T-helper 17 cell (primary cell): ENCODE results near the gene SCN4B. TPM values are rescaled to one million over a fixed set of nuclear protein-coding genes. Genes with fewer than 3 reads are reported as not detected.

Source experiments
- ATAC-seq: fragments of 150-1000 bp; cut with Tn5 transposase; 2 replicates; pipeline ENCODE4 v1.10.0; 2021; ENCODE audit warnings: mild to moderate bottlenecking, moderate library complexity
- DNase-seq, 3 donors: peaks; one replicate each; pipeline versions ENCODE4 v3.0.0 to v3.0.0-alpha.2; 2020 to 2021
- H3K9me3 ChIP-seq: one replicate; pipeline ENCODE4 v1.7.0; 2013; ENCODE audit warnings: low read length, mild to moderate bottlenecking; ENCODE audit not compliant: control insufficient read depth, poor library complexity, severe bottlenecking
- H3K27ac Mint-ChIP-seq: one replicate; pipeline ENCODE4 v1.8.0; 2022; ENCODE audit warnings: mild to moderate bottlenecking, moderate library complexity, mixed read lengths
- H3K27me3 Mint-ChIP-seq: one replicate; pipeline ENCODE4 v1.8.0; 2022; ENCODE audit warnings: mixed read lengths
- H3K36me3 Mint-ChIP-seq: one replicate; pipeline ENCODE4 v1.8.0; 2022; ENCODE audit warnings: low read depth, mixed read lengths
- H3K4me1 Mint-ChIP-seq: one replicate; pipeline ENCODE4 v1.8.0; 2022; ENCODE audit warnings: mild to moderate bottlenecking, mixed read lengths
- H3K4me3 Mint-ChIP-seq: one replicate; pipeline ENCODE4 v1.8.0; 2022; ENCODE audit warnings: mild to moderate bottlenecking, moderate library complexity, mixed read lengths
- total RNA-seq, 4 donors: library from RNA in 2 of 4; stranded (reverse) in 2 of 4; gene quantifications; one replicate each; pipeline ENCODE4 v1.2.3 and lab custom pipeline; 2022 to 2026

The SCN4B gene
- total RNA-seq, 2 donors from 2014 or later = not detected

- DNase-seq (no peak), ATAC-seq (no peak)
- no peak overlapping the region for H3K4me3 Mint-ChIP-seq
- H3K9me3 ChIP-seq = no peaks in the 10 kb centered on the region
- H3K27me3 Mint-ChIP-seq = peaks cover 25% of the 10 kb centered on the region
- no peak overlapping the region for H3K27ac Mint-ChIP-seq
- H3K36me3 Mint-ChIP-seq = peaks cover 2% of the 10 kb centered on the region
- peaks cover 5% of the 10 kb centered on the region for H3K4me1 Mint-ChIP-seq
Observed at GRCh38 chr11:118106789-118107335, 45.8 kb downstream of the SCN4B start.

GRCh38 chr11:118105657-118106305 lies 46.8 kb downstream of the SCN4B start:
- Mint-ChIP-seq H3K27me3 (peaks cover 30% of the 10 kb centered on the region), H3K27ac (no peak overlapping the region), H3K36me3 (peaks cover 2% of the 10 kb centered on the region), H3K4me3 (no peak overlapping the region), H3K4me1 (peaks cover 5% of the 10 kb centered on the region)
- DNase-seq = no peak
- no peak for ATAC-seq
- H3K9me3 ChIP-seq = no peaks in the 10 kb centered on the region

- no peaks in the 10 kb centered on the region for H3K9me3 ChIP-seq
Observed at GRCh38 chr11:118104491-118104890, 48.1 kb downstream of the SCN4B start.

GRCh38 chr11:118102721-118103261 lies 49.8 kb downstream of the SCN4B start:
- H3K36me3 Mint-ChIP-seq = peaks cover 2% of the 10 kb centered on the region
- H3K9me3 ChIP-seq = no peaks in the 10 kb centered on the region
- no peak overlapping the region for H3K4me3 Mint-ChIP-seq
- peaks cover 36% of the 10 kb centered on the region for H3K27me3 Mint-ChIP-seq
- DNase-seq = no peak
- H3K4me1 Mint-ChIP-seq = peaks cover 9% of the 10 kb centered on the region
- no peak for ATAC-seq
- H3K27ac Mint-ChIP-seq = no peak overlapping the region

More at GRCh38 chr11:118104491-118104890, 48.1 kb downstream of the SCN4B start:
- H3K27ac Mint-ChIP-seq = no peak overlapping the region
- H3K27me3 Mint-ChIP-seq = peaks cover 27% of the 10 kb centered on the region
- peaks cover 5% of the 10 kb centered on the region for H3K4me1 Mint-ChIP-seq
- no peak overlapping the region for H3K4me3 Mint-ChIP-seq
- DNase-seq = no peak
- H3K36me3 Mint-ChIP-seq = peaks cover 2% of the 10 kb centered on the region
- ATAC-seq = no peak

GRCh38 chr11:118100691-118101232 lies 51.9 kb downstream of the SCN4B start:
- H3K4me1 Mint-ChIP-seq = peaks cover 6% of the 10 kb centered on the region
- DNase-seq = no peak
- no peak for ATAC-seq
- H3K9me3 ChIP-seq = no peaks in the 10 kb centered on the region
- H3K27ac Mint-ChIP-seq = no peak overlapping the region
- H3K36me3 Mint-ChIP-seq = peaks cover 4% of the 10 kb centered on the region
- no peak overlapping the region for H3K4me3 Mint-ChIP-seq
- H3K27me3 Mint-ChIP-seq = peaks cover 48% of the 10 kb centered on the region

GRCh38 chr11:118099838-118100556 lies 52.6 kb downstream of the SCN4B start:
- no peak overlapping the region for H3K27ac Mint-ChIP-seq
- H3K36me3 Mint-ChIP-seq = peaks cover 4% of the 10 kb centered on the region
- no peak overlapping the region for H3K4me3 Mint-ChIP-seq
- H3K4me1 Mint-ChIP-seq = peaks cover 4% of the 10 kb centered on the region
- ATAC-seq = no peak
- no peaks in the 10 kb centered on the region for H3K9me3 ChIP-seq
- DNase-seq = no peak
- peaks cover 55% of the 10 kb centered on the region for H3K27me3 Mint-ChIP-seq

- Mint-ChIP-seq H3K4me3 (no peak overlapping the region), H3K27ac (no peak overlapping the region), H3K27me3 (peaks cover 54% of the 10 kb centered on the region), H3K36me3 (peaks cover 4% of the 10 kb centered on the region), H3K4me1 (peaks cover 4% of the 10 kb centered on the region)
- ATAC-seq (no peak), DNase-seq (no peak)
- no peaks in the 10 kb centered on the region for H3K9me3 ChIP-seq
Observed at GRCh38 chr11:118098996-118099837, 53.4 kb downstream of the SCN4B start.

- no peak for ATAC-seq
- no peaks in the 10 kb centered on the region for H3K9me3 ChIP-seq
- Mint-ChIP-seq H3K4me3 (no peak overlapping the region), H3K4me1 (peaks cover 4% of the 10 kb centered on the region), H3K36me3 (peaks cover 4% of the 10 kb centered on the region), H3K27ac (no peak overlapping the region), H3K27me3 (peaks cover 59% of the 10 kb centered on the region)
- no peak for DNase-seq
Observed at GRCh38 chr11:118095967-118096367, 56.7 kb downstream of the SCN4B start.

- H3K4me3 Mint-ChIP-seq = no peak overlapping the region
- H3K27ac Mint-ChIP-seq = no peak overlapping the region
- no peak for ATAC-seq
- H3K27me3 Mint-ChIP-seq = peaks cover 60% of the 10 kb centered on the region
- H3K36me3 Mint-ChIP-seq = peaks cover 4% of the 10 kb centered on the region
- no peaks in the 10 kb centered on the region for H3K9me3 ChIP-seq
- peaks cover 4% of the 10 kb centered on the region for H3K4me1 Mint-ChIP-seq
- DNase-seq = no peak
Observed at GRCh38 chr11:118095493-118095892, 57.1 kb downstream of the SCN4B start.

- H3K9me3 ChIP-seq = no peaks in the 10 kb centered on the region
- Mint-ChIP-seq H3K27me3 (peaks cover 60% of the 10 kb centered on the region), H3K27ac (no peak overlapping the region), H3K4me3 (no peak overlapping the region), H3K4me1 (no peaks in the 10 kb centered on the region), H3K36me3 (peaks cover 4% of the 10 kb centered on the region)
- DNase-seq (no peak), ATAC-seq (no peak)
Observed at GRCh38 chr11:118092907-118093571, 59.6 kb downstream of the SCN4B start.

GRCh38 chr11:118091690-118092089 lies 60.9 kb downstream of the SCN4B start:
- no peak overlapping the region for H3K27ac Mint-ChIP-seq
- H3K4me3 Mint-ChIP-seq = no peak overlapping the region
- no peak for DNase-seq
- ATAC-seq = no peak
- H3K4me1 Mint-ChIP-seq = no peaks in the 10 kb centered on the region
- peaks cover 49% of the 10 kb centered on the region for H3K27me3 Mint-ChIP-seq
- H3K36me3 Mint-ChIP-seq = peaks cover 2% of the 10 kb centered on the region
- H3K9me3 ChIP-seq = no peaks in the 10 kb centered on the region

GRCh38 chr11:118090545-118091162 lies 62.0 kb downstream of the SCN4B start:
- no peak for DNase-seq
- Mint-ChIP-seq H3K27ac (no peak overlapping the region), H3K36me3 (peaks cover 2% of the 10 kb centered on the region), H3K27me3 (peaks cover 39% of the 10 kb centered on the region), H3K4me3 (no peak overlapping the region), H3K4me1 (no peaks in the 10 kb centered on the region)
- no peaks in the 10 kb centered on the region for H3K9me3 ChIP-seq
- no peak for ATAC-seq
